ENCODE results near the gene NXPH4. TPM values are rescaled to one million over a fixed set of nuclear protein-coding genes. Genes with fewer than 3 reads are reported as not detected.

Gene NXPH4
- total RNA-seq, 1 donor from 2014 or later, result not detected

- H3K4me3 Mint-ChIP-seq (ENCODE audit: unreplicated experiment), result peak overlapping the region; percentile 54
- peak overlapping the region; percentile 46 for H3K27ac Mint-ChIP-seq (ENCODE audit: unreplicated experiment)
- H3K36me3 Mint-ChIP-seq (ENCODE audit: low read depth, unreplicated experiment), result peaks cover 34% of the 10 kb centered on the region
- H3K27me3 Mint-ChIP-seq (ENCODE audit: unreplicated experiment), result peaks cover 22% of the 10 kb centered on the region
- H3K4me1 Mint-ChIP-seq (ENCODE audit: unreplicated experiment), result peaks cover 3% of the 10 kb centered on the region
- no peak for TF ChIP-seq CTCF (IDR thresholded peaks at IDR 0.05; ENCODE audit: unreplicated experiment)
- DNase-seq (ENCODE audit: low spot score), result no peak
- H3K9me3 Mint-ChIP-seq (ENCODE audit: unreplicated experiment), result no peaks in the 10 kb centered on the region
Observed at GRCh38 chr12:57196439-57196838, 20.2 kb upstream of the NXPH4 start.

- Mint-ChIP-seq H3K4me1 (ENCODE audit: unreplicated experiment) (no peaks in the 10 kb centered on the region), H3K27me3 (ENCODE audit: unreplicated experiment) (peaks cover 19% of the 10 kb centered on the region), H3K9me3 (ENCODE audit: unreplicated experiment) (no peaks in the 10 kb centered on the region), H3K4me3 (ENCODE audit: unreplicated experiment) (peak overlapping the region; percentile 31), H3K36me3 (ENCODE audit: low read depth, unreplicated experiment) (peaks cover 29% of the 10 kb centered on the region), H3K27ac (ENCODE audit: unreplicated experiment) (no peak overlapping the region)
- TF ChIP-seq CTCF (IDR thresholded peaks at IDR 0.05; ENCODE audit: unreplicated experiment), result no peak
- DNase-seq (ENCODE audit: low spot score), result no peak
Observed at GRCh38 chr12:57196956-57197355, 19.6 kb upstream of the NXPH4 start.

DNA sequence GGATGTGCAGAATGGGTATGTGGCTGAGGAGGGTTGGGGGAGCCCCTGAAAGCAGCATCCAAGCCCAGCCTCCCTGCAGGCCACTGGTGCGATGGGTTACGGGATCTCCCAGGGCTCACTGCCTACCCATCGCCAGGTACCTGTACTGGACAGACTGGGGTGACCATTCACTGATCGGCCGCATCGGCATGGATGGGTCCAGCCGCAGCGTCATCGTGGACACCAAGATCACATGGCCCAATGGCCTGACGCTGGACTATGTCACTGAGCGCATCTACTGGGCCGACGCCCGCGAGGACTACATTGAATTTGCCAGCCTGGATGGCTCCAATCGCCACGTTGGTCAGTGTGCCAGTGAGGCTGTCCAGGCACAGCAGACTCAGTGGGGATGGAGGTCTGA is 18.3 kb upstream of the NXPH4 start:
- TF ChIP-seq CTCF (IDR thresholded peaks at IDR 0.05; ENCODE audit: unreplicated experiment), result no peak
- H3K27me3 Mint-ChIP-seq (ENCODE audit: unreplicated experiment), result peaks cover 17% of the 10 kb centered on the region
- no peaks in the 10 kb centered on the region for H3K4me1 Mint-ChIP-seq (ENCODE audit: unreplicated experiment)
- H3K27ac Mint-ChIP-seq (ENCODE audit: unreplicated experiment), result no peak overlapping the region
- no peak for DNase-seq (ENCODE audit: low spot score)
- H3K4me3 Mint-ChIP-seq (ENCODE audit: unreplicated experiment), result no peak overlapping the region
- peaks cover 26% of the 10 kb centered on the region for H3K36me3 Mint-ChIP-seq (ENCODE audit: low read depth, unreplicated experiment)
- H3K9me3 Mint-ChIP-seq (ENCODE audit: unreplicated experiment), result no peaks in the 10 kb centered on the region

- no peaks in the 10 kb centered on the region for H3K4me1 Mint-ChIP-seq (ENCODE audit: unreplicated experiment)
- H3K36me3 Mint-ChIP-seq (ENCODE audit: low read depth, unreplicated experiment), result peaks cover 27% of the 10 kb centered on the region
- no peak for DNase-seq (ENCODE audit: low spot score)
- peaks cover 15% of the 10 kb centered on the region for H3K27me3 Mint-ChIP-seq (ENCODE audit: unreplicated experiment)
- no peak overlapping the region for H3K27ac Mint-ChIP-seq (ENCODE audit: unreplicated experiment)
- H3K9me3 Mint-ChIP-seq (ENCODE audit: unreplicated experiment), result no peaks in the 10 kb centered on the region
- no peak overlapping the region for H3K4me3 Mint-ChIP-seq (ENCODE audit: unreplicated experiment)
- no peak for TF ChIP-seq CTCF (IDR thresholded peaks at IDR 0.05; ENCODE audit: unreplicated experiment)
Observed at GRCh38 chr12:57199191-57199590, 17.4 kb upstream of the NXPH4 start.

DNA sequence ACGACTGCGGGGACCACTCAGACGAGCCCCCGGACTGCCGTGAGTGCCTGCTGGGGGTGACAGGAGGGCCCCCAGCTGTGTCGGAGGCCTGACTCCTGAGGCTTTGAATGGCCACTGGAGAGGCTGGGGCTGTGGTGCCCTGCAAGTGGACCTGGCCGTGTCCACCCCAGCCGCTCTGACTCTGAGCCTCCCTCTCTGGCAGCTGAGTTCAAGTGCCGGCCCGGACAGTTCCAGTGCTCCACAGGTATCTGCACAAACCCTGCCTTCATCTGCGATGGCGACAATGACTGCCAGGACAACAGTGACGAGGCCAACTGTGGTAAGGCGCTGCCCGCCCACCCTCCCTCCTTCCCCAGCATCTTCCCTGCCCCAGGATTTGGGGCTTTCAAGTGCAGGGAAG is 16.1 kb upstream of the NXPH4 start:
- Mint-ChIP-seq H3K4me1 (ENCODE audit: unreplicated experiment) (no peaks in the 10 kb centered on the region), H3K9me3 (ENCODE audit: unreplicated experiment) (no peaks in the 10 kb centered on the region), H3K27me3 (ENCODE audit: unreplicated experiment) (peaks cover 15% of the 10 kb centered on the region), H3K36me3 (ENCODE audit: low read depth, unreplicated experiment) (peaks cover 33% of the 10 kb centered on the region), H3K4me3 (ENCODE audit: unreplicated experiment) (no peak overlapping the region), H3K27ac (ENCODE audit: unreplicated experiment) (no peak overlapping the region)
- TF ChIP-seq CTCF (IDR thresholded peaks at IDR 0.05; ENCODE audit: unreplicated experiment), result no peak
- no peak for DNase-seq (ENCODE audit: low spot score)

Measured in endothelial cell (in vitro differentiated cells).